ENCODE measurements around the gene MAP2K7. TPM values are rescaled to one million over a fixed set of nuclear protein-coding genes. Genes with fewer than 3 reads are reported as not detected.
"Not testable (repeated sequence)": the region's sequence is repeated elsewhere in the genome, so short reads cannot be mapped to it uniquely, and the experiment has no call there.

Gene MAP2K7
- total and polyA plus RNA-seq, 2 donors (not counting 1 experiment from before 2014, with no cell fraction given) = 7.8 to 10.4 TPM

DNA sequence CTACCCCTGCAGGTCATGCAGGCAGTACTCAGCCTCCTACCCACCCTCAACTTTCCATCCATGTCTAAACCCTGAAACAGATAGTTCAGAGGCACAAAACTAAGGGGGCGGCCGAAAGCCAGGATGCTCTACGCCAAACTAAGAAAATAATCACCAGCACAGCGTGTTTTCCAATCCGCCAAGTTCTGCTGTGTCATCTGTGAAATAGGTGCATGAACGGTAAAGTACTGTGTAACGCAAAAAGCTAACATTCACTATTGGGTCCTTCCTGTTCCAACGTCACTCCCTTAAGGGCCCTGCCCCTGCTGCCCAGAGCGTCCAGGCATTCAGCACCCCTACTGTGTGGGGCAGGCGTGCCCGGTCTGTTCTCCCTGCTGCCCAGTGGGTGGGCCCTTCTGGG is 52.0 kb downstream of the MAP2K7 start:
- H3K9me3 ChIP-seq (ENCODE audit: control insufficient read depth, insufficient read depth, low read depth, low read length) = no peaks in the 10 kb centered on the region
- H3K36me3 ChIP-seq (ENCODE audit: control insufficient read depth, insufficient read depth, low read length) = no peaks in the 10 kb centered on the region
- H3K4me2 ChIP-seq (ENCODE audit: extremely low read depth, insufficient read depth, low read length) = no peak overlapping the region
- H3K27me3 ChIP-seq (ENCODE audit: control insufficient read depth, insufficient read depth, low read length) = no peaks in the 10 kb centered on the region
- no peak for DNase-seq (ENCODE audit: low read depth in 2 of 2)
- no peaks in the 10 kb centered on the region for H3K4me1 ChIP-seq (ENCODE audit: control insufficient read depth, extremely low read depth, insufficient read depth, low read length)
- no peaks in the 10 kb centered on the region for H4K20me1 ChIP-seq (ENCODE audit: control insufficient read depth, extremely low read depth, insufficient read depth, low read length)
- no peaks in the 10 kb centered on the region for H3K79me2 ChIP-seq (ENCODE audit: control insufficient read depth, insufficient read depth, low read length)
- TF ChIP-seq EZH2 (IDR thresholded peaks at IDR 0.05; ENCODE audit: low read length, missing control alignments) = no peak
- TF ChIP-seq, protein P1, sequence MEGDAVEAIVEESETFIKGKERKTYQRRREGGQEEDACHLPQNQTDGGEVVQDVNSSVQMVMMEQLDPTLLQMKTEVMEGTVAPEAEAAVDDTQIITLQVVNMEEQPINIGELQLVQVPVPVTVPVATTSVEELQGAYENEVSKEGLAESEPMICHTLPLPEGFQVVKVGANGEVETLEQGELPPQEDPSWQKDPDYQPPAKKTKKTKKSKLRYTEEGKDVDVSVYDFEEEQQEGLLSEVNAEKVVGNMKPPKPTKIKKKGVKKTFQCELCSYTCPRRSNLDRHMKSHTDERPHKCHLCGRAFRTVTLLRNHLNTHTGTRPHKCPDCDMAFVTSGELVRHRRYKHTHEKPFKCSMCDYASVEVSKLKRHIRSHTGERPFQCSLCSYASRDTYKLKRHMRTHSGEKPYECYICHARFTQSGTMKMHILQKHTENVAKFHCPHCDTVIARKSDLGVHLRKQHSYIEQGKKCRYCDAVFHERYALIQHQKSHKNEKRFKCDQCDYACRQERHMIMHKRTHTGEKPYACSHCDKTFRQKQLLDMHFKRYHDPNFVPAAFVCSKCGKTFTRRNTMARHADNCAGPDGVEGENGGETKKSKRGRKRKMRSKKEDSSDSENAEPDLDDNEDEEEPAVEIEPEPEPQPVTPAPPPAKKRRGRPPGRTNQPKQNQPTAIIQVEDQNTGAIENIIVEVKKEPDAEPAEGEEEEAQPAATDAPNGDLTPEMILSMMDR (conservative IDR thresholded peaks at IDR 0.05 in 1 of 2, IDR thresholded peaks at IDR 0.05 in 1 of 2; ENCODE audit: low read depth in 1 of 2, low read length in 2 of 2) = no peak
- H3K27ac ChIP-seq (ENCODE audit: insufficient read depth, low read length) = no peak overlapping the region
- no peak overlapping the region for H3K9ac ChIP-seq (ENCODE audit: insufficient read depth, low read length)
- H3K4me3 ChIP-seq (replicated peaks in 1 of 4; ENCODE audit: control extremely low read depth in 1 of 4, insufficient read depth in 1 of 4, low read depth in 3 of 4, low read length in 4 of 4) = no peak overlapping the region
- no peak overlapping the region for H2AFZ ChIP-seq (ENCODE audit: low read length)

DNA sequence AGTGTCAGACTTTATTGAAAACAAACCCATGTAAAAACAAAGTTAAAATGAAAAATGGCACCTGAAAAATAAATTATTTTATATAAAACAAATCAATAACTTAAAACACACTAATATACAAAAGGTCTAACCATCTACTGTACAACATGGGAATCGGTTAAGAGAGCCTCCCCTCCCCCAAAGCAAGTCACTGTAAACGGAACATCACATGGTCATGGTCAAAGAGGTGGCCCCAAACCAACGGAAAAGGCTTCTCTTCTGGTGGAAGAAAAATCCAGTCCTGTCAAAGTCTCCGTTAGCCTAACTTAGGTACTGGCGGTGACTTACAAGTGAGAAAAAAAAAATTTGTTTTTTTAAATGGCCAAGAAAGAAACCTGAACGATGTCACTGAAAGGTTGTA is 55.5 kb downstream of the MAP2K7 start:
- Histone ChIP-seq H3K9me3 (ENCODE audit: control insufficient read depth, insufficient read depth, low read depth, low read length) (no peaks in the 10 kb centered on the region), H3K4me3 (replicated peaks in 1 of 4; ENCODE audit: control extremely low read depth in 1 of 4, insufficient read depth in 1 of 4, low read depth in 3 of 4, low read length in 4 of 4) (no peak overlapping the region), H3K4me2 (ENCODE audit: extremely low read depth, insufficient read depth, low read length) (no peak overlapping the region), H3K36me3 (ENCODE audit: control insufficient read depth, insufficient read depth, low read length) (peaks cover 7% of the 10 kb centered on the region), H2AFZ (ENCODE audit: low read length) (no peak overlapping the region), H3K4me1 (ENCODE audit: control insufficient read depth, extremely low read depth, insufficient read depth, low read length) (no peaks in the 10 kb centered on the region), H3K27me3 (ENCODE audit: control insufficient read depth, insufficient read depth, low read length) (no peaks in the 10 kb centered on the region), H3K27ac (ENCODE audit: insufficient read depth, low read length) (no peak overlapping the region), H4K20me1 (ENCODE audit: control insufficient read depth, extremely low read depth, insufficient read depth, low read length) (no peaks in the 10 kb centered on the region), H3K9ac (ENCODE audit: insufficient read depth, low read length) (no peak overlapping the region), H3K79me2 (ENCODE audit: control insufficient read depth, insufficient read depth, low read length) (no peaks in the 10 kb centered on the region)
- DNase-seq (ENCODE audit: low read depth in 2 of 2) = no peak
- no peak for TF ChIP-seq EZH2 (IDR thresholded peaks at IDR 0.05; ENCODE audit: low read length, missing control alignments)
- TF ChIP-seq, protein P1 (conservative IDR thresholded peaks at IDR 0.05 in 1 of 2, IDR thresholded peaks at IDR 0.05 in 1 of 2; ENCODE audit: low read depth in 1 of 2, low read length in 2 of 2) = no peak

DNA sequence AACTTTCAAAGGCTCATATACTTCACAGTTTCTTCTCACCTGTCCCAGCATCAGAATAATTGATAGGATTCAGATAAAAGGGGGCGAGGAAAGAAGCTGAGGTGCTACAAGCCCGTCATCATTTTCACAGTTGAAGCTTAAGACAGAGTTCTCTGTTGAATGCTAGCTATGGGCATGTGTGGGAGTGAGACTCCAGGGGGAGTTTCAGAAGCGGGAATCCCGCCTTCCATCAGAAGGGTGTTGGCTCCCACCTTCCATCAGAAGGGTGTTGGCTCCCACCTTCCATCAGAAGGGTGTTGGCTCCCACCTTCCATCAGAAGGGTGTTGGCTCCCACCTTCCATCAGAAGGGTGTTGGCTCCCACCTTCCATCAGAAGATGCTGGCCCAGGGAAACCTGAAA is 57.4 kb downstream of the MAP2K7 start:
- H3K27me3 ChIP-seq (ENCODE audit: control insufficient read depth, insufficient read depth, low read length); DNase-seq (ENCODE audit: low read depth in 2 of 2); H3K4me3 ChIP-seq (replicated peaks in 1 of 4; ENCODE audit: control extremely low read depth in 1 of 4, insufficient read depth in 1 of 4, low read depth in 3 of 4, low read length in 4 of 4); H3K79me2 ChIP-seq (ENCODE audit: control insufficient read depth, insufficient read depth, low read length); H3K4me2 ChIP-seq (ENCODE audit: extremely low read depth, insufficient read depth, low read length); H2AFZ ChIP-seq (ENCODE audit: low read length); H3K4me1 ChIP-seq (ENCODE audit: control insufficient read depth, extremely low read depth, insufficient read depth, low read length); H3K9me3 ChIP-seq (ENCODE audit: control insufficient read depth, insufficient read depth, low read depth, low read length); H3K27ac ChIP-seq (ENCODE audit: insufficient read depth, low read length); H4K20me1 ChIP-seq (ENCODE audit: control insufficient read depth, extremely low read depth, insufficient read depth, low read length); H3K9ac ChIP-seq (ENCODE audit: insufficient read depth, low read length); H3K36me3 ChIP-seq (ENCODE audit: control insufficient read depth, insufficient read depth, low read length): not testable (repeated sequence)

Data from fibroblast of lung (primary cell).